Neural cell (in vitro differentiated cells): Measurements from ENCODE around the gene CAMK2D.

Source experiments
- EZH2 ChIP-seq: fragments of 200-600, 300-800 bp; shearing (Covaris generic), sonication (generic); IDR thresholded peaks from 2 replicates; pipeline ENCODE4 v1.6.1; 2014; ENCODE audit warnings: antibody characterized with exemption, low read length, borderline replicate concordance, mild to moderate bottlenecking; ENCODE audit not compliant: insufficient read depth, poor library complexity, severe bottlenecking
- SMC3 ChIP-seq: fragments of 450-650 bp; conservative IDR thresholded peaks from 2 replicates; pipeline ENCODE4 v1.6.1; 2014; ENCODE audit warnings: antibody characterized with exemption, mild to moderate bottlenecking, moderate library complexity; ENCODE audit not compliant: poor library complexity
- TAF1 ChIP-seq: IDR thresholded peaks from 2 replicates; pipeline ENCODE4 v1.6.1; 2012; ENCODE audit warnings: low read depth
- TF ChIP-seq, protein P1 (sequence below): fragments of 450-650 bp; IDR thresholded peaks from 2 replicates; pipeline ENCODE4 v1.5.1; 2014; ENCODE audit warnings: antibody characterized with exemption, mild to moderate bottlenecking, moderate library complexity; ENCODE audit not compliant: poor library complexity, severe bottlenecking

- TF ChIP-seq EZH2, result no peak
- TF ChIP-seq SMC3, result no peak
- TF ChIP-seq TAF1, result no peak
- TF ChIP-seq, protein P1, sequence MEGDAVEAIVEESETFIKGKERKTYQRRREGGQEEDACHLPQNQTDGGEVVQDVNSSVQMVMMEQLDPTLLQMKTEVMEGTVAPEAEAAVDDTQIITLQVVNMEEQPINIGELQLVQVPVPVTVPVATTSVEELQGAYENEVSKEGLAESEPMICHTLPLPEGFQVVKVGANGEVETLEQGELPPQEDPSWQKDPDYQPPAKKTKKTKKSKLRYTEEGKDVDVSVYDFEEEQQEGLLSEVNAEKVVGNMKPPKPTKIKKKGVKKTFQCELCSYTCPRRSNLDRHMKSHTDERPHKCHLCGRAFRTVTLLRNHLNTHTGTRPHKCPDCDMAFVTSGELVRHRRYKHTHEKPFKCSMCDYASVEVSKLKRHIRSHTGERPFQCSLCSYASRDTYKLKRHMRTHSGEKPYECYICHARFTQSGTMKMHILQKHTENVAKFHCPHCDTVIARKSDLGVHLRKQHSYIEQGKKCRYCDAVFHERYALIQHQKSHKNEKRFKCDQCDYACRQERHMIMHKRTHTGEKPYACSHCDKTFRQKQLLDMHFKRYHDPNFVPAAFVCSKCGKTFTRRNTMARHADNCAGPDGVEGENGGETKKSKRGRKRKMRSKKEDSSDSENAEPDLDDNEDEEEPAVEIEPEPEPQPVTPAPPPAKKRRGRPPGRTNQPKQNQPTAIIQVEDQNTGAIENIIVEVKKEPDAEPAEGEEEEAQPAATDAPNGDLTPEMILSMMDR, result no peak
Observed at GRCh38 chr4:113447769-113448168, 313.8 kb downstream of the CAMK2D start.
